Measurements from ENCODE around the gene LRRTM4. TPM values are rescaled to one million over a fixed set of nuclear protein-coding genes. Genes with fewer than 3 reads are reported as not detected.

The LRRTM4 gene
- total and polyA plus RNA-seq, 2 donors (not counting 1 experiment from before 2014, with no cell fraction given): not detected

DNA sequence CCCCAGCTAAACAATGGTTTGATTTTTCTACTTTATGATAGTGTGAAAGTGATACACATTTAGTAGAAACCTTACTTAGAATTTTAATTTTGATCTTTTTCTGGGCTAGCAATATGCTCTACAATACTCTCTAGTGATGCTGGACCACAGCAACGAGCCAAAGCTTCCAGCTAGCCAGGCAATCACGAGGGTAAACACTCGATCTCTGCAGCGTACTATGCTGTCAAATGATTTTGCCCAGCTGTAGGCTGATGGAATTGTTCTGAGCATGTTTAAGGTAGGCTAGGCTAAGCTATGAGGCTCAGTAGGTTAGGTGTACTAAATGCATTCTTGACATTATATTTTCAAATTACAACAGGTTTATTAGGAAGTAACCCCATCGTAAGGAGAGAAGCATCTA is 207.5 kb downstream of the LRRTM4 start:
- Histone ChIP-seq H3K27ac (ENCODE audit: low read length in 2 of 2) (no peak overlapping the region), H3K9ac (ENCODE audit: low read length) (no peak overlapping the region)

DNA sequence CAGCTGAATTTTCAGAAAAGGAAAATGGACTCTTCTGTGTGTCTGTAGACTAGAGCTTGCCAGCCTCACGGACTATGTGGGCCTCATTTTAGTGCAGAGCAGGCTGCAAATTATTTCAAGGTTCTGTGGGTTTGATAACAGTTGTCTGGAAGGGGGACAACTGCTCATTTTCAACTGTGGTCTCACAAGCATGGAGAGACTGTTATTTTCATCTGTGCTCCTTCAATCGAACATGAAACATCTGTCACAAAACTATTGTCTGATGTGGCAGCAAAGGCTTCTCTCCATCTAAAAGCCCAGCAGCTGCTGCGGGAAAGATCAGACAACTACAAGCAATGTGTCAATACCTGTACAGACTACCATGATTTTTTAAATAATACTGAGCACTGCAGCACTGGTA is 211.8 kb downstream of the LRRTM4 start:
- Mint-ChIP-seq H3K4me1 (no peaks in the 10 kb centered on the region), H3K27ac (no peak overlapping the region), H3K4me3 (no peak overlapping the region), H3K27me3 (no peaks in the 10 kb centered on the region), H3K9me3 (ENCODE audit: insufficient read depth) (peaks cover 10% of the 10 kb centered on the region)
- ChIA-PET CTCF (no interaction called here), POLR2A (no interaction called here)
- Histone ChIP-seq H3K4me2 (replicated peaks; ENCODE audit: low read depth, low read length, poor library complexity, severe bottlenecking) (no peak overlapping the region), H3K27me3 (replicated peaks in 1 of 4; ENCODE audit: control extremely low read depth in 1 of 4, control insufficient read depth in 3 of 4, insufficient read depth in 4 of 4, low read length in 3 of 4) (no peaks in the 10 kb centered on the region), H2AFZ (ENCODE audit: insufficient read depth, low read depth, low read length, poor library complexity, severe bottlenecking) (no peak overlapping the region), H3K36me3 (replicated peaks in 1 of 2; ENCODE audit: control extremely low read depth in 1 of 2, control insufficient read depth in 1 of 2, extremely low read depth in 1 of 2, insufficient read depth in 2 of 2, low read length in 1 of 2) (no peaks in the 10 kb centered on the region), H3K27ac (ENCODE audit: low read length in 2 of 2) (no peak overlapping the region), H3K9me3 (ENCODE audit: control extremely low read depth in 1 of 3, control insufficient read depth in 2 of 3, insufficient read depth in 1 of 3, low read length in 2 of 3) (no peaks in the 10 kb centered on the region), H3K4me1 (ENCODE audit: control insufficient read depth in 2 of 2, insufficient read depth in 2 of 2, low read length in 2 of 2) (no peaks in the 10 kb centered on the region), H3K4me3 (ENCODE audit: control extremely low read depth in 1 of 5, extremely low read depth in 1 of 5, insufficient read depth in 1 of 5, low read depth in 2 of 5, low read length in 4 of 5) (no peak overlapping the region), H3K79me2 (ENCODE audit: control insufficient read depth, insufficient read depth, low read length) (no peaks in the 10 kb centered on the region), H3K9ac (ENCODE audit: low read length) (no peak overlapping the region), H4K20me1 (ENCODE audit: control insufficient read depth, insufficient read depth, low read length, poor library complexity, severe bottlenecking) (no peaks in the 10 kb centered on the region)
- 87% methylated on average over 2 of the region's 3 CpGs for WGBS (ENCODE audit: insufficient coverage)
- ATAC-seq (ENCODE audit: low read depth) (no peak), DNase-seq (no peak)
- TF ChIP-seq EZH2 (IDR thresholded peaks at IDR 0.05; ENCODE audit: borderline replicate concordance, insufficient read depth, low read depth, low read length, poor library complexity, severe bottlenecking): no peak
- TF ChIP-seq, protein P1, sequence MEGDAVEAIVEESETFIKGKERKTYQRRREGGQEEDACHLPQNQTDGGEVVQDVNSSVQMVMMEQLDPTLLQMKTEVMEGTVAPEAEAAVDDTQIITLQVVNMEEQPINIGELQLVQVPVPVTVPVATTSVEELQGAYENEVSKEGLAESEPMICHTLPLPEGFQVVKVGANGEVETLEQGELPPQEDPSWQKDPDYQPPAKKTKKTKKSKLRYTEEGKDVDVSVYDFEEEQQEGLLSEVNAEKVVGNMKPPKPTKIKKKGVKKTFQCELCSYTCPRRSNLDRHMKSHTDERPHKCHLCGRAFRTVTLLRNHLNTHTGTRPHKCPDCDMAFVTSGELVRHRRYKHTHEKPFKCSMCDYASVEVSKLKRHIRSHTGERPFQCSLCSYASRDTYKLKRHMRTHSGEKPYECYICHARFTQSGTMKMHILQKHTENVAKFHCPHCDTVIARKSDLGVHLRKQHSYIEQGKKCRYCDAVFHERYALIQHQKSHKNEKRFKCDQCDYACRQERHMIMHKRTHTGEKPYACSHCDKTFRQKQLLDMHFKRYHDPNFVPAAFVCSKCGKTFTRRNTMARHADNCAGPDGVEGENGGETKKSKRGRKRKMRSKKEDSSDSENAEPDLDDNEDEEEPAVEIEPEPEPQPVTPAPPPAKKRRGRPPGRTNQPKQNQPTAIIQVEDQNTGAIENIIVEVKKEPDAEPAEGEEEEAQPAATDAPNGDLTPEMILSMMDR (IDR thresholded peaks at IDR 0.05): no peak
- intact Hi-C loops (cut with micrococcal nuclease): no loop called here

More for the DNA sequence above, 207.5 kb downstream of the LRRTM4 start:
- Histone ChIP-seq H3K4me2 (replicated peaks; ENCODE audit: low read depth, low read length, poor library complexity, severe bottlenecking) (no peak overlapping the region), H3K36me3 (replicated peaks in 1 of 2; ENCODE audit: control extremely low read depth in 1 of 2, control insufficient read depth in 1 of 2, extremely low read depth in 1 of 2, insufficient read depth in 2 of 2, low read length in 1 of 2) (no peaks in the 10 kb centered on the region), H4K20me1 (ENCODE audit: control insufficient read depth, insufficient read depth, low read length, poor library complexity, severe bottlenecking) (no peaks in the 10 kb centered on the region), H3K4me3 (ENCODE audit: control extremely low read depth in 1 of 5, extremely low read depth in 1 of 5, insufficient read depth in 1 of 5, low read depth in 2 of 5, low read length in 4 of 5) (no peak overlapping the region), H2AFZ (ENCODE audit: insufficient read depth, low read depth, low read length, poor library complexity, severe bottlenecking) (no peak overlapping the region), H3K9me3 (ENCODE audit: control extremely low read depth in 1 of 3, control insufficient read depth in 2 of 3, insufficient read depth in 1 of 3, low read length in 2 of 3) (peaks cover 0 to 4% (median 0%) of the 10 kb centered on the region in 3 donors), H3K4me1 (ENCODE audit: control insufficient read depth in 2 of 2, insufficient read depth in 2 of 2, low read length in 2 of 2) (no peaks in the 10 kb centered on the region), H3K79me2 (ENCODE audit: control insufficient read depth, insufficient read depth, low read length) (no peaks in the 10 kb centered on the region), H3K27me3 (replicated peaks in 1 of 4; ENCODE audit: control extremely low read depth in 1 of 4, control insufficient read depth in 3 of 4, insufficient read depth in 4 of 4, low read length in 3 of 4) (no peaks in the 10 kb centered on the region)
- ChIA-PET CTCF (no interaction called here), POLR2A (no interaction called here)
- no peaks in the 10 kb centered on the region for H3K27me3 Mint-ChIP-seq
- intact Hi-C loops (cut with micrococcal nuclease): no loop called here
- H3K9me3 Mint-ChIP-seq (ENCODE audit: insufficient read depth): peaks cover 4% of the 10 kb centered on the region
- H3K4me1 Mint-ChIP-seq: no peaks in the 10 kb centered on the region
- ATAC-seq (ENCODE audit: low read depth): no peak
- no peak overlapping the region for H3K4me3 Mint-ChIP-seq
- H3K27ac Mint-ChIP-seq: no peak overlapping the region
- TF ChIP-seq, protein P1 (IDR thresholded peaks at IDR 0.05): no peak
- no peak for TF ChIP-seq EZH2 (IDR thresholded peaks at IDR 0.05; ENCODE audit: borderline replicate concordance, insufficient read depth, low read depth, low read length, poor library complexity, severe bottlenecking)
- 74% methylated on average over 4 of the region's 5 CpGs for WGBS (ENCODE audit: insufficient coverage)
- no peak for DNase-seq
